GM18870 (cell line): ENCODE measurements around the gene NPAS3.

ENCODE experiments used
- ATAC-seq: cut with Tn5 transposase; IDR thresholded peaks from one replicate; pipeline ENCODE4 v1.9.1; 2021; ENCODE audit warnings: moderate library complexity; ENCODE audit not compliant: unreplicated experiment

The NPAS3 gene

DNA sequence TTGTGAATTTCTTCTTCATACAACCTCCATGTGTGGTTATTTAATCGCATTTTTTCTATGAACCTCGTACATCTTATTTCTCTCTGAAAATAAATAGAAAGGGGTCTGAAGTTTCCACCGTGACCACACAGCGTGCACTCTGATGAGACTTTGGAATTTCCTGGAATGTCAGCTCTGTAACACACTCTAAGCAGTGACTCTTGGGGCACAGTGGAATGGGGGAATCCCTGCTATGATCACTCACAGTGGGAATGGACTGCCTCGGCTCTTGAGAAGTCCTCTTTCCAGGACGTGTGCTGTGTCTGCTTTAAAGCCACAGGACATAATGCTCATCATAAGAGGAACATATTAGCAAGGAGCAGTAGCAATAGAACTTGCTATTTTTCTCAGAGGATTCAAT, 596.0 kb downstream of the NPAS3 start:
- no peak for ATAC-seq

DNA sequence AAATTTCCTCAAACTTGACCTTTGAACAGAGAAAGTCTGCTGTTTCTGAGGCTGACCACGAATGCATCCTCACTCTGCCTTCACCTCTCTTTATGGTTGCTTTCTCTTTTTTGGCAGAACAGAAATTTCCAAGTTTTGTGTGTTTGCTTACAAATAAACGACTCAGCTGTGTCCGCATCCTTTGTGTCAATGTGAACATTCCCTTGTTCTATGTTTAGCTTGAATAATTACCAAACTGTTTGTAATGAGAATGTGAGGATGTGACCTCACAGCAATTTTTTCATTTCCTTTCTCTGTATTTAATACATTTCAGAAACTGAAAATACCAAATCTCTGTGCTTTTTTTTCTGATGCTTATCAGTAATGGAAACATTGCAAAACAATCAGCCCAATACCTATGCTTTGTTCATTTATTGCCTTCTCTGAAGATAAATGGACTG, 601.3 kb downstream of the NPAS3 start:
- ATAC-seq: no peak

- no peak for ATAC-seq
These were observed 602.5 kb downstream of the NPAS3 start for GRCh38 chr14:33541171-33541570.

DNA sequence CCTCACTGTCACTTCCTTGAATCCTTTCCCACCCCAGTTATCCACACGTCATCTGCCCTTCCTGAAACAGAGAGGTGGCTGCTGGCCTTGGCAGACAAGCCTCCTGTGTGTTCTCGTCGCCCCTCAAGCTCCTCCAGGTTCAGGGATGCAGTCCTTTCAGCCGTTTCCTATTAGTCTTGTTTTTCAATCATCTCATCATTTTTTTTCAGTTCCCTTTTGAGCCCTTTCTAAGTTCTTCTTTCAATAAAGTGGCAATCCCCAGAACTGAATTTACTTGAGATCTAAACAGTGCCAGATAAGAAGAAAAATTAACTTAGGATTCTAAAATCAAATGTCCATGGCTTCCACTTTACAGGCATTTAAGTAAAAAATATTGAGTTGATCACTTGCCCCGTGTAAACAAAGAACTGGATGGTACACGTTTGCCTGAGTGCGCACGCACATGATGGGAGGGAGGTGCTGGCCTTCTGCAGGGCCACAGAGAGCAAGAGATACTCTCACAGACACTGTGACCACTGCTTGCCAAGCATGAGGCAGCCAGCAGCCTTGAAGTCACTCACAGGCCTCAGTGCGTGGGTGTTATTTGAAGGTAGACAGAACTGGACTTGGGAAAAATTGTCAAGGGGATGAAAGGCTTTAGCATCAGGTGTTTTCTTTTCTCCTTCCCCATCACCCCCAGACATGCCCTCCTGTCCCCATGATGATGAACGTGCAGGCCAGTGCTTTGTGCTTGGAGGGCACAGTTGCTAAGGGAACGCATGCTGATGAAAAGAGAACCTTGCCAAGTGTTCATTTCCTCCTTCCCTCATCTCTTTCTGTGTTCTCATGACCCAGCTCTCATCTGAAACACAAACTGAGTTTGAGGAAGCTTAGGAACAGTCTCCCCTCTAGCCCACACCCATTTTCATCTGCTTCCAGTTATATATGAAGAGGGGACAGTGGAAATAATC, 603.9 kb downstream of the NPAS3 start:
- no peak for ATAC-seq

- ATAC-seq: no peak
These were observed 607.0 kb downstream of the NPAS3 start for GRCh38 chr14:33545696-33546095.

DNA sequence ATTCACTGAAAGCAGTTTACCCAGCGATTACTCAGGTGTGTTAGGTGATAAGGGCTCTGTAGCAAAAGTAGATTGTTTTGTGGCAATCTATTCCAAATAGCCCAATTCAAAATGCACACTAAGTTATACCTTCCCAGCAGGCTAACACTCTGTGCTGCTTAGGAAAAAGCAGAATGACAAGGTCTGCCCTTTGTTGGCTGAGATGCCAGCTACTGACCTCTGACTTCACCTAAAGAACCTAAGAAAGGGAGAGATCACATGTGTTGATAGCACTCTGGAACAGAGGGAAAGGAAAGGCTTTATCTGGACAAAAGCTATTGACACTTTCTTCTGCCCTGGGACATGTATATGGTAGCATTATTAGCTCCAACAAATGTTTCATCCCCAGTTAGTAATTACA, 609.9 kb downstream of the NPAS3 start:
- no peak for ATAC-seq

GRCh38 chr14:33551963-33552362, 613.3 kb downstream of the NPAS3 start:
- no peak for ATAC-seq

GRCh38 chr14:33553706-33554278, 615.1 kb downstream of the NPAS3 start:
- no peak for ATAC-seq

- ATAC-seq: no peak
These were observed 616.3 kb downstream of the NPAS3 start for GRCh38 chr14:33554988-33555387.

DNA sequence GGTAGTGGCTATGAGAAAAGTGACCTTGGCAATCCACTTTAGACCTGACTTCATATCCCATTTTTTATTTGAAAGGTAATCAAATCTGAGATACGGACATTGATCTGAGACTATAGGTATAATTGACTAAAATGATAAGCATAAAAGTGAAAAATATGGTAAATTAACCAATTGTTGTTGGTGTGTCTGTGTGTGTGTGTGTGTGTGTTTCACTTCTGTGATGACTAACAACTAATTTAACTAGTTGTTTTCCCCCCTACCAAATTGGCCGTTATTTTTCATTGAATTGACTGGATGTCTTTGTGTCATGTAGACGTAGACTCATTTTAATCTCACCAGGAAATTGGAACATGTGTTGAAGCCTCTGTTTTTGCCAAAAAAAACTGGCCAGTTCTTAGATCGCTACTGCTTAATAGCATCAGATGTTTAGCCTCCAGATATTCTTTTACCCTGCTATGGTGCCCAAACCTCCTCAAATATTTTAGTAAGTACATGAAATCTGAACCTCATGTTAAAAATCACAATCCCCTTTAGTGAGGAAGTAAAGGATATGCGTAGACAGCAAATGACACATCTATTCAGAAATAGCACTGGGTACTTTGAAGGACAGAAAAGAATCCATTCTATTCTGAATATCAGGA, 617.2 kb downstream of the NPAS3 start:
- ATAC-seq: no peak

DNA sequence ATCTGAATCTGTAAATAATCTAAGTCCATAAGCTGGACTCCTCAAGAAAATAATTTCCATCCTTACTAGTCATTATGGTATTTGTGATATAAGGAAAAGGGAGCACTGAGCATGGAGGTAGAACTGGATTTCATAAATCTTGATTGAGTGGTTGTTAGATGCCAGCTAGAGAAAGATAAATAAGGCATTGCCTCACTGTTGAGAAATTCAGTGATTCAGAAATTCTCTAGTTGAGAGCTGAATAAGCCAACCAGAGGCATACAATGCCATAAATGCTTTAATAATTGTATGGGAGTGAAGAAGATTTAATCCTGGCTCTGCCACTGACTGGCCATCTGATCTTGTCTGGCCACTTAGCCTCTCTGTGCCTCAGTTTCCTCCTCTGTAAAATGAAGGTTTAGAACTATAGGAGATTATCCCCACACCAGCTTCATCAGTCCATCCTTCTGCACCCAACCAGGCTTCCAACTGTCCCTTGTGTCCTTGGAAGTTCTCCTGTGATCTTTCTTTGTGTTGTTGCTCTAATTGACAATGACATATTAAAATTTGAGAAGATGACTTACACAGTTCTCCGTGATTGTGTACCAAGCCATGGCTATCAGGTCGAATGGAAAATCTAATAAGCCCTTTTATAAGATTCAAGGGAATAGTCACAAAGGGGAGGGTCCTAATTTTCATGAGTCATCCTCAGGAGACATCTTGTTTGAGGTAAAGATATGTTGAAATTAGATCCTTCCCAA, 617.9 kb downstream of the NPAS3 start:
- ATAC-seq: no peak

DNA sequence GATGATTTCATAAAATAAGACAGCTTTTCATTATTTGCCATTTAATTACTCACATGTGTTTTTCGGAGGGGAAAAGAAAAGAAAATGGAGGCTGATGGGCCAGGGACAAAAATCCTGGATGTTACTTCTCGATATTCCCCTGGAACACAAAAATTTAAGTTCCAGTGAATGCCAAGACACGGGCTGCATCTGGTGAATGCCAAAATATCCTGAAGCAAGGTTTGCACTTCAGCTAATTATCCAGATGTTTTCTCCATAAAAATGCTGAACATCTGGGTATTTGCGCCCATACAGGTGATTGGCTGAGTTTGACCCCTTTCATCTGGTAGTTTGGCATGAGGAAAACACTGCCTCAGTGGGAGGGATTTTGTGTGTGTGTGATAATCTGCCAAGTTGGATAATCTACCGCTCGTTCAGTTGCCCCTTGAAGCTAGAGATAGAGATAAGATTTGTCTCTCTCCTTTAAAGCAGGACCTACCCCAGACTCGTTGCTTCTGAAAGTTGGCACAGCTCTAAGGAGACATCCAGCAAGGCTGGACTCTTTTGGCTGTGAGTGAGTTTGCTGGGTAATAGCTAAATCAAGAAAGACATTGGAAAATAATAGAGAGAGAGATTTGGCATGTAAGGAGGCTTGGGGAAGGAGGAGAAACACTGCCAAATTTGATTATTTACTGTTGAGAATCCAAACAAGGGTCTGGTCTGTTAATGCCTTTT, 622.2 kb downstream of the NPAS3 start:
- ATAC-seq: no peak

DNA sequence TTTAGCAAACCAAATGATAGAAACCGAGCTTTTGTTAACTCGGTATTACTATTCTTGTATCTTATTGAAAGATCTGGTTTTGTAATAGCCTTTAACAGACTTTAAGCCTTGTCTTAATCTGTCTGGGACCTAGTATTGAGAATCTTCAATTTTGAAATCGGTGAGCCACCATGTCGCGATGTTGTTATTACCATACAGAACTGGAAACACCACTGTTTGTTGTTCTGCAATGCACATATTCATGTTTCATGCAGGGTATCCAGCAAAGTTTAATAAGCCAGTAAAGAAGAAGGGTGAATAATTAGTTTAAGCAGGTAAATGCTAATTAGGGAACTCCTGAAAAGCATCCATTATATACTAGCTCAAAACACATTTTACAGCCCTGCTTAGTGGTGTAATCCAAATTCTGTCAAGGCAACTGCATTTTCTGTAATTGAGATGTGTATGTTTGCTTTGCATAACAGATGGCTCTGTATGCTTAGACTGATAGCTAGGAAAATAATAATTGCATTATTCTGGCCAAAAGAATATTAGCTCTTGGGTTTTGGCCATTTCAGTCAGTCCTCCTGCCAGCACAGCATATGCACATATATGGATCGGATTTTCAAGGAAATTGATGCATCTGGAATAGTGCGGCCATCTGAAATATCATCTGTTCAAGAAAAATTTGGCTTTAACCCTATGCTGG, 623.0 kb downstream of the NPAS3 start:
- ATAC-seq: no peak

DNA sequence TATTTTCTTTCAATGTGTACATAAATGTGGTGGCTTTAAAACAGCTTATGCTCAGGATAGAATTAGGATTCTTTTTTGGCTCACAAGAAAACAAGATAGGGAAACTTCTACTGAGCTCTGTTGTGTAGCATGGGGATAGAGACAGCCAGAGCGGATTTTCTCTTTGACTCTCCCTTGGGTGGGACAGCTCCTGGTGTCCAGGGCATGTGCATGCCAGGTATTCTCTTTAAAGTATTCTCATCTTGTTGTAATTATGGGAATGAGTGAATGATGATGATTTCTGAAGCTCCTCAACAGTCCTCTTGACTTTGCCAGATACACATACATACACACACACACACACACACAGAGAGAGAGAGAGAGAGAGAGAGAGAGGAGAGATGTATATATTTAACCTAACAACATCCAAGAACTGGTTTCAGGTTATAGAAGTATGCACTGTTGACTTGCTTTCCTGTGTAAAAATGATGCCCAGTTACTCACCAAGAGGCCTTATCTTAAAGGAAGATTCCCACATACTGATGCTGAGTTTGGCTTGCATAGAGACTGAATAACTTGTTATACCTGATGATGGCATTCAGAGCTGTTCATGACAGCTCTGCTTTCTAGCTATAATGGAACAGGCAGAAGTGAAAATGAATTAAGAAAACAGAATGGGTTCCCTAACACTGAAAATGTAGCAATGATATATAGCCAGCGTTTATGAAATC, 624.7 kb downstream of the NPAS3 start:
- no peak for ATAC-seq

- no peak for ATAC-seq
These were observed 625.2 kb downstream of the NPAS3 start for GRCh38 chr14:33563901-33564197.

DNA sequence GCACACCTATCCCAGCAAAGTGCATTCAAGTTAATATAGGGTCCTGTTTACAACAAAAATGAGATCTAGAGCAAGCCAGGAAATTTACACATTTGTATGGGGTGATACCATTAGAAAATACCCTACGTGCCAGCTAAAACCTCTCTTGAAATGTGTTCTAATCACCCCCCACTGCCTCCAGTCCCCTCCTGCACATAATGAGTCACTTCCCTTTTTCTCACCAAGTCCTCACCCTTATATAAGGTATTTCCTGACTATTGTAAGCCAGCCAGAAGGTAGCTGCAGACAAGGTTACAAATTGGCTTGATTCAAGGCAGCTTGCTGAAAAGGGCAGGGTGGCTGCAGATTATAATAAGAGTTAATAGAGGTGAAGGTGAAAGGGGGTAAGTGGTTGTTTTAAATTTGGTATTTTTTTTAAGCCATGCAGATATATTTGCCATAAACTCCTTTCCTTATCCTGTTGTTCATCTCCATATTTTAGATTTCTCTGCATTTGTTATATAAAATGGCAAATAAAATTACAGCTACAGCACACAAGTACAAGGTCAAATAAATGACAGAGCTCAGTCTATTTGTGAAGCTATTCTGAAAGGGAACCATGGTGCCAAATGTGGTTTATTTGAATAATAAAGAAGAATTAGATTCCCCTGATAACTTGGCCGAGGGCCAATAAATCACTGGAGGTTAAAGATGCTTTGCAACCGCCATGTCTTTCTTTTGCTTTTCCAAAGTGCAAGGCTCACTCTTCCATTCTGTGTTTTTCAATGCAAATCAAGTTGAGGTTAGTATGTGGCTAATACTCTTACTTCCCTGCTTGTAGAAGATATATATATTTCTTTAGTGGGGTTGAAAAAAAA, 626.3 kb downstream of the NPAS3 start:
- peak; percentile 88 for ATAC-seq

DNA sequence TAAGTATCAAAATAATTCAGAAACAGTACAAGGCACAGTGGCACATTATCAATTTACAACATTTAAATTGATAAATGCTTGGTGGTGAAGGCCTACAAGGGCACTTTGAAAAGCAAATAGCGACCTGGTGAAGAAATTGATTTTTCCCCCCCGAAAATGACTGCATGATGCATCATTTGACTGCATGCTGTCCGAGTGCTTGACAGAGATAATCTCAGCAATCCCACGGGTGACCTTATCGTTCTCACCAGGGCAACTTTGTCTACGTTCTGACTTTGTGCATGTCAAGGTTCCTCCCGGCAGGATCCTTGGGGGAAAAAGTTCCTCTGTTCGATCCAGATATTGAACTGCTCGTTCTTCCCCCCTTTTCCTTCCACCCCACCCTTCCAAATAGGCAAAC, 627.4 kb downstream of the NPAS3 start:
- ATAC-seq: no peak

GRCh38 chr14:33567023-33567728, 628.5 kb downstream of the NPAS3 start:
- ATAC-seq: no peak
